BLaER1 treated with 17β-estradiol and CSF1 and Interleukin-3, amounts not matched to agents 10 nM and 100 nM (cell line): ENCODE data around the gene STRADA.
A peak's percentile ranks its signal among the peaks of the same experiment; 100 is the strongest.

ENCODE experiments used
- H3K27ac ChIP-seq, 11 experiments: shearing (Covaris generic); formaldehyde crosslinking; 2 replicates each; pipeline ENCODE4 v1.8.1; 2022
- H3K27me3 ChIP-seq, 11 experiments: shearing (Covaris generic); formaldehyde crosslinking; 2 replicates each; pipeline ENCODE4 v1.8.1; 2022
- H3K36me3 ChIP-seq, 11 experiments: shearing (Covaris generic); formaldehyde crosslinking; 2 replicates each; pipeline ENCODE4 v1.8.1; 2022
- H3K4me1 ChIP-seq, 10 experiments: shearing (Covaris generic); formaldehyde crosslinking; 2 replicates each; pipeline ENCODE4 v1.8.1; 2022
- H3K4me2 ChIP-seq, 11 experiments: shearing (Covaris generic); formaldehyde crosslinking; 2 replicates each; pipeline ENCODE4 v1.8.1; 2022
- H3K4me3 ChIP-seq, 10 experiments: shearing (Covaris generic); formaldehyde crosslinking; 2 replicates each; pipeline ENCODE4 v1.8.1; 2022
- H3K9ac ChIP-seq, 11 experiments: shearing (Covaris generic); formaldehyde crosslinking; 2 replicates each; pipeline ENCODE4 v1.8.1; 2022
- H3K9me3 ChIP-seq, 11 experiments: shearing (Covaris generic); formaldehyde crosslinking; replicated peaks in 1 of 11; 2 replicates each; pipeline ENCODE4 v1.8.1; 2022
- H4K20me1 ChIP-seq, 11 experiments: shearing (Covaris generic); formaldehyde crosslinking; 2 replicates each; pipeline ENCODE4 v1.8.1; 2022
- Cebpa-rat ChIP-seq, 11 experiments: shearing (Covaris generic); IDR thresholded peaks; 2 replicates each; pipeline ENCODE4 v1.8.1; 2022

STRADA gene

GRCh38 chr17:63681530-63681929 lies 60.1 kb downstream of the STRADA start:
- Histone ChIP-seq H3K9me3 (peaks cover 11 to 19% (median 15%) of the 10 kb centered on the region in 11 experiments; a peak in 21 of 22 replicates), H4K20me1 (peaks cover 0 to 66% (median 4%) of the 10 kb centered on the region in 11 experiments; a peak in 7 of 22 replicates), H3K9ac (no peak overlapping the region), H3K4me2 (peak overlapping the region in 1 of 11 experiments; percentile 4; a peak in 1 of 22 replicates), H3K27me3 (no peaks in the 10 kb centered on the region), H3K27ac (no peak overlapping the region), H3K4me1 (peaks cover 0 to 18% (median 0%) of the 10 kb centered on the region in 10 experiments; a peak in 3 of 20 replicates), H3K36me3 (peaks cover 86 to 100% (median 100%) of the 10 kb centered on the region in 11 experiments), H3K4me3 (no peak overlapping the region)
- no peak for TF ChIP-seq Cebpa-rat (IDR thresholded peaks at IDR 0.05)

GRCh38 chr17:63680700-63681099 lies 60.9 kb downstream of the STRADA start:
- Histone ChIP-seq H3K36me3 (peaks cover 87 to 100% (median 99%) of the 10 kb centered on the region in 11 experiments), H3K9me3 (peaks cover 11 to 19% (median 15%) of the 10 kb centered on the region in 11 experiments; a peak in 21 of 22 replicates), H3K4me2 (no peak overlapping the region), H3K27ac (no peak overlapping the region), H3K9ac (no peak overlapping the region), H3K4me1 (peaks cover 0 to 27% (median 3%) of the 10 kb centered on the region in 10 experiments; a peak in 8 of 20 replicates), H4K20me1 (peaks cover 0 to 66% (median 5%) of the 10 kb centered on the region in 11 experiments; a peak in 9 of 22 replicates), H3K4me3 (no peak overlapping the region), H3K27me3 (no peaks in the 10 kb centered on the region)
- no peak for TF ChIP-seq Cebpa-rat (IDR thresholded peaks at IDR 0.05)

- peaks cover 82 to 100% (median 97%) of the 10 kb centered on the region in 11 experiments for H3K36me3 ChIP-seq
- no peak overlapping the region for H3K4me3 ChIP-seq
- H3K27ac ChIP-seq: no peak overlapping the region
- no peak for TF ChIP-seq Cebpa-rat (IDR thresholded peaks at IDR 0.05)
- H3K27me3 ChIP-seq: no peaks in the 10 kb centered on the region
- H4K20me1 ChIP-seq: peaks cover 0 to 74% (median 12%) of the 10 kb centered on the region in 11 experiments; a peak in 10 of 22 replicates
- no peak overlapping the region for H3K9ac ChIP-seq
- no peak overlapping the region for H3K4me2 ChIP-seq
- peaks cover 11 to 19% (median 15%) of the 10 kb centered on the region in 11 experiments; a peak in 21 of 22 replicates for H3K9me3 ChIP-seq
- peaks cover 0 to 42% (median 12%) of the 10 kb centered on the region in 10 experiments; a peak in 10 of 20 replicates for H3K4me1 ChIP-seq
These were observed 62.4 kb downstream of the STRADA start for GRCh38 chr17:63679214-63679613.

- Histone ChIP-seq H3K27me3 (no peaks in the 10 kb centered on the region), H3K27ac (no peak overlapping the region), H3K9me3 (peaks cover under 1 to 6% (median 3%) of the 10 kb centered on the region in 11 experiments; a peak in 20 of 22 replicates)
These were observed 65.0 kb downstream of the STRADA start for GRCh38 chr17:63676584-63676983.

GRCh38 chr17:63675607-63676546 lies 65.7 kb downstream of the STRADA start:
- Histone ChIP-seq H3K9me3 (no peaks in the 10 kb centered on the region), H3K4me2 (peak overlapping the region in 4 of 11 experiments; percentile 15 to 82 (median 42); a peak in 7 of 22 replicates), H3K4me3 (no peak overlapping the region), H3K4me1 (peaks cover 0 to 25% (median 12%) of the 10 kb centered on the region in 10 experiments; a peak in 10 of 20 replicates), H3K36me3 (peaks cover 76 to 100% (median 91%) of the 10 kb centered on the region in 11 experiments), H3K9ac (peak overlapping the region in 2 of 11 experiments; percentile 45 to 53; a peak in 3 of 22 replicates), H3K27me3 (no peaks in the 10 kb centered on the region), H4K20me1 (peaks cover 0 to 86% (median 12%) of the 10 kb centered on the region in 11 experiments; a peak in 10 of 22 replicates), H3K27ac (peak overlapping the region in 1 of 11 experiments; percentile 24; a peak in 1 of 22 replicates)
- TF ChIP-seq Cebpa-rat (IDR thresholded peaks at IDR 0.05): no peak

More at GRCh38 chr17:63676584-63676983, 65.0 kb downstream of the STRADA start:
- Histone ChIP-seq H3K36me3 (peaks cover 79 to 100% (median 92%) of the 10 kb centered on the region in 11 experiments), H4K20me1 (peaks cover 0 to 86% (median 12%) of the 10 kb centered on the region in 11 experiments; a peak in 10 of 22 replicates), H3K4me3 (no peak overlapping the region), H3K4me1 (peaks cover 0 to 27% (median 12%) of the 10 kb centered on the region in 10 experiments; a peak in 10 of 20 replicates), H3K9ac (no peak overlapping the region), H3K4me2 (no peak overlapping the region)
- TF ChIP-seq Cebpa-rat (IDR thresholded peaks at IDR 0.05): no peak

GRCh38 chr17:63675231-63675606 lies 66.4 kb downstream of the STRADA start:
- Histone ChIP-seq H4K20me1 (peaks cover 0 to 88% (median 13%) of the 10 kb centered on the region in 11 experiments; a peak in 10 of 22 replicates), H3K9me3 (no peaks in the 10 kb centered on the region), H3K4me1 (peaks cover 0 to 25% (median 12%) of the 10 kb centered on the region in 10 experiments; a peak in 10 of 20 replicates), H3K27me3 (no peaks in the 10 kb centered on the region), H3K4me2 (peak overlapping the region in 4 of 11 experiments; percentile 15 to 82 (median 42); a peak in 6 of 22 replicates), H3K4me3 (no peak overlapping the region), H3K9ac (peak overlapping the region in 2 of 11 experiments; percentile 45 to 53; a peak in 3 of 22 replicates), H3K36me3 (peaks cover 75 to 100% (median 91%) of the 10 kb centered on the region in 11 experiments), H3K27ac (peak overlapping the region in 1 of 11 experiments; percentile 24; a peak in 1 of 22 replicates)
- no peak for TF ChIP-seq Cebpa-rat (IDR thresholded peaks at IDR 0.05)

- Histone ChIP-seq H3K4me3 (no peak overlapping the region), H3K27me3 (no peaks in the 10 kb centered on the region), H3K36me3 (peaks cover 82 to 100% (median 92%) of the 10 kb centered on the region in 11 experiments), H3K9me3 (no peaks in the 10 kb centered on the region), H3K27ac (no peak overlapping the region), H3K9ac (no peak overlapping the region), H4K20me1 (peaks cover 0 to 91% (median 16%) of the 10 kb centered on the region in 11 experiments; a peak in 10 of 22 replicates), H3K4me1 (peaks cover 0 to 36% (median 12%) of the 10 kb centered on the region in 10 experiments; a peak in 10 of 20 replicates), H3K4me2 (no peak overlapping the region)
- TF ChIP-seq Cebpa-rat (IDR thresholded peaks at IDR 0.05): no peak
These were observed 68.7 kb downstream of the STRADA start for GRCh38 chr17:63672856-63673255.

- Histone ChIP-seq H3K27ac (peak overlapping the region in 9 of 11 experiments; percentile 11 to 86 (median 69); a peak in 17 of 22 replicates), H3K27me3 (no peaks in the 10 kb centered on the region), H3K36me3 (peaks cover 68 to 90% (median 83%) of the 10 kb centered on the region in 11 experiments), H3K4me3 (peak overlapping the region in 2 of 10 experiments; percentile 14 to 30; a peak in 1 of 20 replicates), H3K4me1 (peaks cover 7 to 47% (median 22%) of the 10 kb centered on the region in 10 experiments; a peak in 19 of 20 replicates), H4K20me1 (peaks cover 0 to 53% (median 0%) of the 10 kb centered on the region in 11 experiments; a peak in 3 of 22 replicates), H3K9me3 (no peaks in the 10 kb centered on the region), H3K4me2 (peak overlapping the region in 9 of 11 experiments; percentile 25 to 91 (median 72); a peak in 16 of 22 replicates), H3K9ac (peak overlapping the region in 8 of 11 experiments; percentile 0 to 74 (median 43); a peak in 11 of 22 replicates)
- TF ChIP-seq Cebpa-rat (IDR thresholded peaks at IDR 0.05): peak in 5 of 11 experiments; percentile 39 to 83 (median 69); a peak in 7 of 22 replicates
These were observed 75.9 kb downstream of the STRADA start for GRCh38 chr17:63665527-63666214.
